ENCODE measurements around the gene CACNA2D4.

Gene CACNA2D4

DNA sequence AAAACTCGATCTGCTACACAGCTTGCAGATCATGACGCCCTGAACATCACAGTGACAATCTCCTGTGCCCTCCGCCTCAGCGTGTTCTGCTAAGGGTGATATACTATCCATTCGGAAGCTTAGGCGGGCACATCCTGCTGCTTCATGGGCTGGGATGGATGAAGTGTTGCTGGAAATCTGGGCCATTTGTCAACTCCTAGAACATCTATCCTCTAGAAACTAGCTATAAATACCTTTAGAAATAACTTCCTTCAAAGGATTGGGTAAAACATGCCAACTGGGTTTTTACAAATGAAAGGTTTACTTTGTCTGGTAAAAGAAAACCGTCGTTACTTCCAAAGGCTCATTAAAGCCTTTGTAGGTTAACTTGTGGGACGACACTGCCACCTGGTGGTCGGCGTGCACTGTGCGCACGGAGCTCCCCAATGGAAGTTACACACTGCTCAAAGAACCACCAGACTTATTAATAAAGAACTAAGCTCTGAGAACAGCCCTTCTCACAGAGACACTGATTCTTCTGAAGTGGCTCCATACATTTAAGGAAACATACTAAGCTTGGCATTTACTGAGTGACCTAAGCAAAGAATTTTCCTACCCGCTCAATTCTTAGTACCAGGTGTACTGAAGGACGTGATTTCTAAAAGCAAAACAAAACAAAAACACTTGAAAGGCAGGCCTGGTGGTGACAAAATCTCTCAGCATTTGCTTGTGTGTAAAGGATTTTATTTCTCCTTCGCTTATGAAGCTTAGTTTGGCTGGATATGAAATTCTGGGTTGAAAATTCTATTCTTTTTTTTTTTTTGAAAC, 21.6 kb upstream of the CACNA2D4 start:
- TF ChIP-seq, protein P1, sequence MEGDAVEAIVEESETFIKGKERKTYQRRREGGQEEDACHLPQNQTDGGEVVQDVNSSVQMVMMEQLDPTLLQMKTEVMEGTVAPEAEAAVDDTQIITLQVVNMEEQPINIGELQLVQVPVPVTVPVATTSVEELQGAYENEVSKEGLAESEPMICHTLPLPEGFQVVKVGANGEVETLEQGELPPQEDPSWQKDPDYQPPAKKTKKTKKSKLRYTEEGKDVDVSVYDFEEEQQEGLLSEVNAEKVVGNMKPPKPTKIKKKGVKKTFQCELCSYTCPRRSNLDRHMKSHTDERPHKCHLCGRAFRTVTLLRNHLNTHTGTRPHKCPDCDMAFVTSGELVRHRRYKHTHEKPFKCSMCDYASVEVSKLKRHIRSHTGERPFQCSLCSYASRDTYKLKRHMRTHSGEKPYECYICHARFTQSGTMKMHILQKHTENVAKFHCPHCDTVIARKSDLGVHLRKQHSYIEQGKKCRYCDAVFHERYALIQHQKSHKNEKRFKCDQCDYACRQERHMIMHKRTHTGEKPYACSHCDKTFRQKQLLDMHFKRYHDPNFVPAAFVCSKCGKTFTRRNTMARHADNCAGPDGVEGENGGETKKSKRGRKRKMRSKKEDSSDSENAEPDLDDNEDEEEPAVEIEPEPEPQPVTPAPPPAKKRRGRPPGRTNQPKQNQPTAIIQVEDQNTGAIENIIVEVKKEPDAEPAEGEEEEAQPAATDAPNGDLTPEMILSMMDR (IDR thresholded peaks at IDR 0.05; ENCODE audit: control extremely low read depth, extremely low read depth, low read depth, missing control alignments) = peak; percentile 90
- DNase-seq (ENCODE audit: extremely low spot score) = peak; percentile 83
- POLR2A ChIA-PET = interaction anchor here (0.6 kb wide), 1 partner anchor 822 kb away, joined by 3 read pairs; no protein-coding TSS in a partner anchor
- CTCF ChIA-PET = interaction anchor here (0.6 to 6.9 kb wide), 68 partner anchors 9 to 822 kb away, joined by 3 to 186 read pairs (median 6); partner anchors contain the start of gene CACNA2D4

DNA sequence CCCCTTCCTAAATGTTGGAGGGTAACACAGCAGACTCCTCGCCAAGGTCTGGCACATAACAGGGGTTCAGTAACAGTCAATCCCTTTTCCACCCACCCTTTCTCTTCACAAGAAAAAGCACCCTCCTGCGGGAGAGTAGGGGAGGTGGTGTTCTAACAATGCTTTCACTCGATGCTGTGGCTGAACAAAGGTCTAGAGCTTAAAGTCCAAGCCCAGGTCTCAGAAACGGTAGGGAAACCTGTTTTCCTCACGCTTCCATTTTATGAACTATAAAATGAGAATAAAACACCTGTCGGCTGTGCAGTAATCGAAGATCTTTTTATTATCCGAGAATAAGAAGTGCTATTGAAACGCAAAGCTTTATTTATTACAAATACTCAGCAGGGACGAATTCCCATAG, 20.9 kb upstream of the CACNA2D4 start:
- CTCF ChIA-PET = interaction anchor here (0.9 to 6.9 kb wide), 53 partner anchors 9 to 821 kb away, joined by 3 to 186 read pairs (median 7); no protein-coding TSS in a partner anchor
- TF ChIP-seq, protein P1 (IDR thresholded peaks at IDR 0.05; ENCODE audit: control extremely low read depth, extremely low read depth, low read depth, missing control alignments) = no peak
- no peak for DNase-seq (ENCODE audit: extremely low spot score)
- POLR2A ChIA-PET = no interaction called here

GRCh38 chr12:1937481-1938224, 19.2 kb upstream of the CACNA2D4 start:
- POLR2A ChIA-PET = no interaction called here
- no peak for DNase-seq (ENCODE audit: extremely low spot score)
- CTCF ChIA-PET = interaction anchor here (6.1 to 6.9 kb wide), 2 partner anchors 145 to 286 kb away, joined by 67 to 186 read pairs; no protein-coding TSS in a partner anchor
- TF ChIP-seq, protein P1 (IDR thresholded peaks at IDR 0.05; ENCODE audit: control extremely low read depth, extremely low read depth, low read depth, missing control alignments) = no peak

DNA sequence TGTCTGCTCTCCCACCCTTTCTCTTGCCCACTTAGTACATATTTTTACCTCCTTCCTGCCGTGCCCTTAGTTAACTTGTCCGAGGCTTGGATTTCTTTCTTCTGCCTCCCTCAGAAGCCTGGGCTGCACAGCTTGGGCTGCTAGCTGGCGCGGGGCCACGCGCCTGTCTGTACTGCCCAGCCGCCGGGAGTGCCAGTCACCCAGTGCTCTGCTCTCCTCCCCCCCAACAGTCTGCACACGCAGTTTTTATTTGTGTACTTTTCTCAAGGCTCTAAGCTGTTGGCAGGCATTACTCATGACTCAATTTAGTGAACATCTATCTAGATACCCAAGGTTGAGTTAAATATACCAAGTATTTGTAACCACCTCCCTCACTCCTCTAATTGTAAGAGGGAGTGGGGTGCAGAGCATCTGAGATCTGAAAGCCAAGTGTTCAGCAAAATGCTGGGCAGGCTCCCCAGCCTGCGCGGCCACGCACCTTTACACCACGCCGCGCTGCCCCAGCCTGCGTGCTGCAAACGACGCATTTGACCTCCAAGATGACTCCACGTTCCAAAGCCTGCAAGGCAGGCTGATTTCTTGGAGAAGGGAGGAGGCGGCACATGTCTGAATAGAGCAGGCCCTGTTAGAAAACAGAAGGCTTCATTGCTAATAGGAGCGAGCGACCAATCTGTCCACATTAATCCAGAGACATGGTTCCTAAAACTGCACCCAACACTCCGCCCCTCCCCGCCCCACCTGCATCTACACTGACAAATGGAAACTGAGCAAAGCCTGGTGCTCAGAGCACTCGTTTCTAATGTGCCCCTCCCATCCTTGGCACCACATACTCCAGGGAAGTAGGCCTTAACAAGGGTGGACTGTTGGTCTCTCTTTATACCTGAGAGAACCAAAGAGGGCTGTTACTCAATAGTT, 18.2 kb upstream of the CACNA2D4 start:
- TF ChIP-seq, protein P1 (IDR thresholded peaks at IDR 0.05; ENCODE audit: control extremely low read depth, extremely low read depth, low read depth, missing control alignments) = no peak
- no peak for DNase-seq (ENCODE audit: extremely low spot score)
- POLR2A ChIA-PET = no interaction called here
- CTCF ChIA-PET = interaction anchor here (0.8 to 1.5 kb wide), 2 partner anchors 142 to 145 kb away, joined by 3 to 6 read pairs; no protein-coding TSS in a partner anchor

DNA sequence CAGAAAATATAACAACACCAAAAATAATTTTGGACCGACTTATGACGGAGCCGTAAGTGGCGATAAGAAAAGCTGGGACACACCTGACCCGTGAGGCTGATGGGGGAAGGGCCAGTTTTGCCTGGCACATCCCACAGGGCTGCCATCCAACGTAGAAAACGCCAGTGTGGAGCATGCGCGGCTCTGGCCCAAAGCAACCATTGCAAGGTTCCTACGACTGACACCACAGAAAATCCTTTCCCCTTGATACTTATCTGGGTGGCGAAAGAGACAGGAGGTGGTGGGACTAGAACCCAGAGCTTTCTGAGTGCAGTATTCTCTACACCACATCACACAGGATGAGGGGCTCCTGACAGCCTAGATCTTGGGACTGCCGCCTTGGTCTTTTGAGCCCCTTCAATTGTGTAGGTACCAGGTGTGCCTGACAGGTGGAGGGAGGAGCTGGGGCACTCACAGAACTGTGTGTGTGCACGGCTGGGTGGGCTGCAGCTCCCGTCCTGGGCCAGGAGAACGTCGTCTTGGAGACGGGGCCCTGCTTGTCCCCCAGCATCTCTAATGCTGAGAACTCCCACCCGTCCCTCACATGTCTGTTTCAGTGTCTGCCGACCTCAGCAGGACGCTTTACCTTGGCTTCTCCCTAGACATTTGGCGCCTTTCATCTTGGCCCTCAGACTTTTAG, 17.4 kb upstream of the CACNA2D4 start:
- ChIA-PET POLR2A (no interaction called here), CTCF (interaction anchor here (0.8 to 1.5 kb wide), 3 partner anchors 142 to 282 kb away, joined by 3 to 6 read pairs (median 4); no protein-coding TSS in a partner anchor)
- no peak for DNase-seq (ENCODE audit: extremely low spot score)
- TF ChIP-seq, protein P1 (IDR thresholded peaks at IDR 0.05; ENCODE audit: control extremely low read depth, extremely low read depth, low read depth, missing control alignments) = no peak
